Measurements from ENCODE around the gene PLB1.
A peak's percentile ranks its signal among the peaks of the same experiment; 100 is the strongest.

DNA sequence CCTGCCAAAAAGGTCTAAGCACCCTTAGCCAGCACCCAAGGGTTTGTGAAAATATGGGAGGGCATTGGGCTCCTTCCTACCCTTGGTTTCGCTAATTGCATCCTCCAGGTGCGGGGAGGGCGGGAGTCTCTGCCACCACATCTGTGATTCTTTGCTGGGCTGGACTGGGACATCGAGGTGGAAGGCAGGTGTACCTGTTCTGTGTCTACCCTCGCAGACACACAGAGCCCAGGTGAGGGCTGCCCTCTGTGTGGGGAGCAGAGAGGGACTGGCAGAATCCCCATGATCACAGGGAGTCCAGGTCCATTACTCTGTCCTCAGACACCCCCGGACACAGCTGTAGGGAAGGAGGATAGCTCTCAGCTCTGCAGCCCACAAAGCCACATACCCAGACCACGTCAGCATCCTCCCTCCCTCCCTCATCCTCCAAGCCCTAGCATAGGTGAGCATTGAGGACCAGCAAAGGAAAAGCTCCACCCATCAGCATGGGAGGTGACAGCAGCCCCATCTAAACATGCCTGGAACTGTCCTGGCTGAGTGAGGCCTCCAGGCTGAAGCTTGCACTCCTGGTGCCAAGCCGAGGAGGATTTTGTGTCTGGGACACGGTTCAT lies 49.8 kb downstream of the PLB1 start:
- TF ChIP-seq CTCF (IDR thresholded peaks at IDR 0.05) (no peak), POLR2A (IDR thresholded peaks at IDR 0.05) (peak; percentile 5), POLR2AphosphoS5 (IDR thresholded peaks at IDR 0.05) (no peak)

Measured in prostate gland (tissue), 2 donors.